WTC11 (cell line): ENCODE results near the gene GAB2. TPM values are rescaled to one million over a fixed set of nuclear protein-coding genes. Genes with fewer than 3 reads are reported as not detected.

Experiments used
- ATAC-seq: fragments of 200-7000 bp; cut with Tn5 transposase; 2 replicates; pipeline ENCODE4 v1.10.0; 2021; ENCODE audit warnings: mild to moderate bottlenecking, moderate library complexity
- CTCF ChIA-PET: fragments of 300-600 bp; sonication (Branson Sonifier 250); formaldehyde crosslinking; loops from one replicate; lab custom pipeline; 2021; ENCODE audit warnings: antibody characterized with exemption; lab: Charles Lee
- POLR2A ChIA-PET: fragments of 350-600 bp; sonication (Branson Sonifier 250); formaldehyde crosslinking; loops from one replicate; lab custom pipeline; 2021; ENCODE audit warnings: antibody characterized with exemption; lab: Charles Lee
- DNase-seq: peaks from one replicate; pipeline ENCODE4 v3.0.0; 2021; ENCODE audit warnings: low spot score
- H3K27ac Mint-ChIP-seq: 2 replicates; pipeline ENCODE4 v1.8.0; 2021; ENCODE audit warnings: mixed read lengths
- H3K27me3 Mint-ChIP-seq: 2 replicates; pipeline ENCODE4 v1.8.0; 2021; ENCODE audit warnings: low read depth, mild to moderate bottlenecking, moderate library complexity, mixed read lengths
- H3K36me3 Mint-ChIP-seq: 2 replicates; pipeline ENCODE4 v1.8.0; 2021; ENCODE audit warnings: mixed read lengths
- H3K4me1 Mint-ChIP-seq: 2 replicates; pipeline ENCODE4 v1.8.0; 2022; ENCODE audit warnings: mixed read lengths
- H3K4me3 Mint-ChIP-seq: 2 replicates; pipeline ENCODE4 v1.8.0; 2021; ENCODE audit warnings: mild to moderate bottlenecking, moderate library complexity, mixed read lengths
- H3K9me3 Mint-ChIP-seq: 2 replicates; pipeline ENCODE4 v1.8.0; 2021; ENCODE audit warnings: mixed read lengths
- ATF1 ChIP-seq: sonication (generic); formaldehyde crosslinking; IDR thresholded peaks from 2 replicates; pipeline ENCODE4 v1.8.1; 2023; ENCODE audit warnings: mild to moderate bottlenecking, moderate library complexity, missing genetic modification reagents
- ATF6 ChIP-seq: sonication (generic); formaldehyde crosslinking; IDR thresholded peaks from 2 replicates; pipeline ENCODE4 v1.8.1; 2023; ENCODE audit warnings: mild to moderate bottlenecking, missing genetic modification reagents
- CTCF ChIP-seq: fragments of 200-600 bp; IDR thresholded peaks from 2 replicates; pipeline ENCODE4 v1.8.0; 2022; ENCODE audit warnings: antibody characterized with exemption
- E2F5 ChIP-seq: sonication (generic); formaldehyde crosslinking; IDR thresholded peaks from 2 replicates; pipeline ENCODE4 v1.8.1; 2022; ENCODE audit warnings: mild to moderate bottlenecking, moderate library complexity, missing genetic modification reagents
- ERG ChIP-seq: fragments of 250-450 bp; sonication (Bioruptor Pico); IDR thresholded peaks from 2 replicates; pipeline ENCODE4 v1.8.0; 2021; ENCODE audit warnings: mild to moderate bottlenecking
- JAZF1 ChIP-seq: fragments of 250-450 bp; sonication (Bioruptor Pico); IDR thresholded peaks from 2 replicates; pipeline ENCODE4 v1.9.0; 2021; ENCODE audit warnings: moderate library complexity, mild to moderate bottlenecking, inconsistent platforms
- KAT7 ChIP-seq: sonication (generic); formaldehyde crosslinking; IDR thresholded peaks from 2 replicates; pipeline ENCODE4 v1.8.1; 2023; ENCODE audit warnings: missing genetic modification reagents, mild to moderate bottlenecking, borderline replicate concordance
- NFE2L1 ChIP-seq: sonication (generic); formaldehyde crosslinking; IDR thresholded peaks from 2 replicates; pipeline ENCODE4 v1.8.1; 2023; ENCODE audit warnings: missing genetic modification reagents
- NFYB ChIP-seq: sonication (generic); formaldehyde crosslinking; conservative IDR thresholded peaks from 2 replicates; pipeline ENCODE4 v1.8.0; 2022; ENCODE audit warnings: low read depth, missing genetic modification reagents
- STAT6 ChIP-seq: sonication (generic); formaldehyde crosslinking; conservative IDR thresholded peaks from 2 replicates; pipeline ENCODE4 v1.8.1; 2023; ENCODE audit warnings: mild to moderate bottlenecking, low read depth, missing genetic modification reagents, moderate library complexity
- TEAD1 ChIP-seq: sonication (generic); formaldehyde crosslinking; IDR thresholded peaks from 2 replicates; pipeline ENCODE4 v1.8.0; 2022; ENCODE audit warnings: mild to moderate bottlenecking, missing genetic modification reagents
- ZMAT4 ChIP-seq: fragments of 250-450 bp; sonication (Bioruptor Pico); IDR thresholded peaks from 2 replicates; pipeline ENCODE4 v1.9.0; 2021; ENCODE audit warnings: mild to moderate bottlenecking
- ZNF121 ChIP-seq: sonication (generic); formaldehyde crosslinking; IDR thresholded peaks from 2 replicates; pipeline ENCODE4 v1.8.0; 2023; ENCODE audit warnings: missing genetic modification reagents
- ZNF219 ChIP-seq: sonication (generic); formaldehyde crosslinking; IDR thresholded peaks from 2 replicates; pipeline ENCODE4 v1.8.0; 2023; ENCODE audit warnings: missing genetic modification reagents, mild to moderate bottlenecking, borderline replicate concordance
- ZNF232 ChIP-seq: sonication (generic); formaldehyde crosslinking; IDR thresholded peaks from 2 replicates; pipeline ENCODE4 v1.8.0; 2022; ENCODE audit warnings: mild to moderate bottlenecking, missing genetic modification reagents
- ZNF317 ChIP-seq: sonication (generic); formaldehyde crosslinking; IDR thresholded peaks from 2 replicates; pipeline ENCODE4 v1.8.1; 2023; ENCODE audit warnings: low read depth, mild to moderate bottlenecking, moderate library complexity, missing genetic modification reagents, borderline replicate concordance
- ZNF396 ChIP-seq: fragments of 250-450 bp; sonication (Bioruptor Pico); IDR thresholded peaks from 2 replicates; pipeline ENCODE4 v1.8.0; 2021; ENCODE audit warnings: mild to moderate bottlenecking, moderate library complexity, borderline replicate concordance
- ZNF423 ChIP-seq: fragments of 250-450 bp; sonication (Bioruptor Pico); IDR thresholded peaks from 2 replicates; pipeline ENCODE4 v2.1.2; 2022; ENCODE audit warnings: mild to moderate bottlenecking, moderate library complexity
- ZNF512 ChIP-seq: sonication (generic); formaldehyde crosslinking; IDR thresholded peaks from 2 replicates; pipeline ENCODE4 v1.8.1; 2022; ENCODE audit warnings: missing genetic modification reagents, borderline replicate concordance
- total RNA-seq: library from RNA; stranded (reverse); gene quantifications from 3 replicates; pipeline ENCODE4 v1.2.3, GENCODE V29; 2021

Gene GAB2
- total RNA-seq, 1 experiment from 2014 or later = 10.6 TPM

GRCh38 chr11:78416285-78417174 is 1.1 kb downstream of the GAB2 start (continued):
- 0 out of 2 replicates have a peak, but pooled peaks have one; percentile 13 for TF ChIP-seq E2F5 (CRISPR knock-in tag)
- no peak for TF ChIP-seq ZNF121 (CRISPR knock-in tag)
- TF ChIP-seq KAT7 (CRISPR knock-in tag) = no peak
- no peak for TF ChIP-seq ZNF317 (CRISPR knock-in tag)
- TF ChIP-seq NFE2L1 = no peak

GRCh38 chr11:78415338-78415737 is 2.3 kb downstream of the GAB2 start:
- H3K4me3 Mint-ChIP-seq = peak overlapping the region; percentile 37
- no peaks in the 10 kb centered on the region for H3K9me3 Mint-ChIP-seq
- ATAC-seq (no peak), DNase-seq (no peak)
- peaks cover 26% of the 10 kb centered on the region for H3K4me1 Mint-ChIP-seq
- POLR2A ChIA-PET = no interaction called here
- H3K27me3 Mint-ChIP-seq = peaks cover 25% of the 10 kb centered on the region
- TF ChIP-seq ZNF423 (CRISPR knock-in tag) = no peak
- TF ChIP-seq ZNF512 = no peak
- TF ChIP-seq STAT6 (CRISPR knock-in tag) = no peak
- no peak for TF ChIP-seq ZNF396 (CRISPR knock-in tag)
- no peak for TF ChIP-seq ATF6 (CRISPR knock-in tag)
- no peak for TF ChIP-seq ZNF232
- no peak for TF ChIP-seq CTCF
- TF ChIP-seq ZMAT4 (CRISPR knock-in tag) = no peak
- no peak for TF ChIP-seq TEAD1 (CRISPR knock-in tag)
- TF ChIP-seq NFYB = no peak
- no peak for TF ChIP-seq ERG (CRISPR knock-in tag)
- no peak for TF ChIP-seq ATF1
- TF ChIP-seq ZNF219 (CRISPR knock-in tag) = no peak
- TF ChIP-seq JAZF1 (CRISPR knock-in tag) = no peak
- no peak overlapping the region for H3K27ac Mint-ChIP-seq
- CTCF ChIA-PET = interaction anchor here (3.1 to 4.0 kb wide), 2 partner anchors 149 to 187 kb away, joined by 20 to 33 read pairs; no protein-coding TSS in a partner anchor
- H3K36me3 Mint-ChIP-seq = no peaks in the 10 kb centered on the region
